Loucy (cell line): ENCODE results near the gene TRIM52.

Experiments used
- EZH2phosphoT487 ChIP-seq: fragments of 200-600 bp; IDR thresholded peaks from 2 replicates; pipeline ENCODE4 v1.6.1; 2018; ENCODE audit warnings: antibody characterized with exemption, mild to moderate bottlenecking, moderate library complexity, borderline replicate concordance
- TF ChIP-seq, protein P1 (sequence below): fragments of 200-600 bp; sonication (generic); conservative IDR thresholded peaks from 2 replicates; pipeline ENCODE4 v1.5.1; 2014; ENCODE audit warnings: mild to moderate bottlenecking, antibody characterized with exemption, low read length

DNA sequence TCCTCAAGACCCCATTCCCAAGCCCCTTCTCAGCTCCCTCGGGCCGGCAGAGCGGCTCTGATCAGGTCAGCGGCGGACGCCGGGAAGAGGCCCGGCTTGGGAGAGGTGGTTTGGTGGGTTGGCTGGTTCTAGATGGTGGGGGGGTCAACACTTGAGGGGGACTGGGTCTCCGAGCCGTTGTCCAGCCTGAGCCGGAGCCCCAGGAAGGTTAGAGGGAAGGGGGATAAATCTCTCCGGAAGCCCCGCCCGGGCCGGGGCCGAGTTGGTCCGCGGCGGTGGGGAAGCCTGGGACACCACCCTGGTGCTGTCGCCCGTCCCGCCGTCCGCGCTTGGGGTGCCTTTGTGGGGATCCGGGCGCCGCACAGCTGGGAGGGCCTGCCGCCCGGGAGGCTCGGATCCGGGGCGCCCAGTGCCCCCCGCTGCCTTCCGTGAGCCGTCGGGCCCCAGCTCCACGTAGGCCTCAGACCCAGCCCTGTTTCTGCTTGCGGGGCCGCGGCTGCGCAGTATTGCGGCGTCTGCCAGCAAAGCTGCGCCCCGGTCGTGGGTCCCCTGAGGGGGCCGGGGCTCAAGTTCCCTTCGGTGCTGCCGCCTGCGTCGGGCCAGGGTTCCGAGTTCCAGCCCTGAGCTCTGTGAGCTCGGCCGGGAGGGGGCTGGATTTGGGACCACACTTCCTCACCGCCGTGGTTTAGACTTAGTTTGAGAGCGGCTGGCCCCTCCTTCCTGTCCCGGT, 542 bp upstream of the TRIM52 start:
- TF ChIP-seq, protein P1, sequence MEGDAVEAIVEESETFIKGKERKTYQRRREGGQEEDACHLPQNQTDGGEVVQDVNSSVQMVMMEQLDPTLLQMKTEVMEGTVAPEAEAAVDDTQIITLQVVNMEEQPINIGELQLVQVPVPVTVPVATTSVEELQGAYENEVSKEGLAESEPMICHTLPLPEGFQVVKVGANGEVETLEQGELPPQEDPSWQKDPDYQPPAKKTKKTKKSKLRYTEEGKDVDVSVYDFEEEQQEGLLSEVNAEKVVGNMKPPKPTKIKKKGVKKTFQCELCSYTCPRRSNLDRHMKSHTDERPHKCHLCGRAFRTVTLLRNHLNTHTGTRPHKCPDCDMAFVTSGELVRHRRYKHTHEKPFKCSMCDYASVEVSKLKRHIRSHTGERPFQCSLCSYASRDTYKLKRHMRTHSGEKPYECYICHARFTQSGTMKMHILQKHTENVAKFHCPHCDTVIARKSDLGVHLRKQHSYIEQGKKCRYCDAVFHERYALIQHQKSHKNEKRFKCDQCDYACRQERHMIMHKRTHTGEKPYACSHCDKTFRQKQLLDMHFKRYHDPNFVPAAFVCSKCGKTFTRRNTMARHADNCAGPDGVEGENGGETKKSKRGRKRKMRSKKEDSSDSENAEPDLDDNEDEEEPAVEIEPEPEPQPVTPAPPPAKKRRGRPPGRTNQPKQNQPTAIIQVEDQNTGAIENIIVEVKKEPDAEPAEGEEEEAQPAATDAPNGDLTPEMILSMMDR = no peak
- no peak for TF ChIP-seq EZH2phosphoT487
